Activated T-cell treated with anti-CD3 and anti-CD28 coated beads, Interleukin-2, amount 50 U/mL, for 1 hour (primary cell): Measurements from ENCODE around the gene CROCC.
"Not testable (repeated sequence)": the region's sequence is repeated elsewhere in the genome, so short reads cannot be mapped to it uniquely, and the experiment has no call there.

Source experiments
- DNase-seq: peaks from one replicate; pipeline ENCODE4 v3.0.0-alpha.2; 2020

CROCC gene

GRCh38 chr1:16896316-16897055, 25.2 kb upstream of the CROCC start:
- peak; percentile 71 for DNase-seq

DNA sequence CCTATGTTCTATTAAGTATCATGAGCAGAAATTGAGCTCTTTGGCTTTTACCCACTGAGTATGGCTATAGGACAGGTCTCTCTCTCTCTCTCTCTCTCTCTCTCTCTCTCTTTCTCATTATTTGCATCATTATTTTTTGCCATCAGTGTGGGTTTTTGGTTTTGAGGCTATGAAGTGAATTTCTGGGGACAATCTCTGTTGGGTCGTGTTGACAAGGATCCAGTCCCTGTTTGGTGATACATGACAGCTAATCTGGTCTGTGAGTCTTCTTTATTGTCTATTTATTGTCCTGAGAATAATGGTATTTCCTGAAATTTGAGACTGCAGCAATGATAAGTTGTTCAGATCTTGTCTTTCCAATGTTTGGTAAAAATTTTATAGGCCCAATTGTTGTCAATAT, 24.1 kb upstream of the CROCC start:
- DNase-seq = not testable (repeated sequence)

DNA sequence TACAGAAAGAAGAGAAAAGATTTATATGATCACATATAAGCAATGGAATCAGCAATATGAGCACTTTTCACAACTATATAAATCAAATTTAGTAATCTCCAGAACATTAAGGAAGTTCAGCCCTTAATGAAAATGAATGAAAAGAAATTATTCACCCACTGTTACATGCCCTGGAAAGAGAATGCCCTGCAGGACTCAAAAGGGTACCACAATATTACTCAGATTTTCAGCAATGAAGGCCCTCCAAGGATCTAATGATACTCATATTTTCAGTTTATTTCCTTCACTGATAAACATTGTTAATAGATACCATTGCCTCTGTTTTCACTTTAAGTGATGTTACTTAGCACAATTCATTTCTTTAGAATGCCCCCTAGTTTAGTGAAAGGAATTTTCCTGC, 23.4 kb upstream of the CROCC start:
- DNase-seq = not testable (repeated sequence)

DNA sequence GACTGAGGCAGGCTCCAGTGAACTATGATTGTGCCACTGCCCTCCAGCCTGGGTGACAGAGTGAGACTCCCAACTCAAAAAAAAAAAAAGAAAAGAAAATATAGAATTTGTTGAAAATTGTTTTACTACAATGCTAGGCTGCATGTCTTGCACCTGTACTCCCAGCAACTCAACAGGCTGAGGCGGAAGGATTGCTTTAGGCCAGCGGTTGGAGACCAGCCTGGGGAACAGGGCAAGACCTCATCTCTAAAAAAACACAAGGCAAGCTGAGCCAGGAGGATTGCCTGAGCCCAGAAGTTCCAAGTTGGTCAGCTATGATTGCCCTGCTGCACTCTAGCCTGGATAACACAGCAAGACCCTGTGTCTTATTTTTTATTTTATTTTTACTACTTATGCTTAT, 22.7 kb upstream of the CROCC start:
- DNase-seq = not testable (repeated sequence)

GRCh38 chr1:16900751-16901150, 21.0 kb upstream of the CROCC start:
- no peak for DNase-seq

- DNase-seq = not testable (repeated sequence)
These were observed 20.4 kb upstream of the CROCC start for GRCh38 chr1:16901371-16901770.

DNA sequence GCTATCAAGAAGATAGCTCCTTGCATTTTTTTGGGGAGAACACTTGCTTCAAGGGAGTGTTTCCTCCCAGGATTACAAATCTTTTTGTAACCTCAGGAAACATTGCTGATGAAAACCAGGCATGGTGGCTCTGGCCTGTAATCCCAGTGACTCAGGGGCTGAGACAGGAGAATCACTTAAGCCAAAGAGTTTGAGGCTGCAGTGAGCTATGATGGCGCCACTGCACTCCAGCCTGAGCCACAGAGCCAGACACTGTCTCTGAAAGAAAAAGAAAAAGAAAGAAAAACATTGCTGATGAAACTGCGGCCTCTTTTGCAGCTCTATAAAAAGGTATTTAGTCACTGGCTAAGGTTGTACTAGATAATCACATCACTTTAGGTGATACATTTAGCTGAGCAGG, 18.7 kb upstream of the CROCC start:
- DNase-seq = no peak

- no peak for DNase-seq
These were observed 18.3 kb upstream of the CROCC start for GRCh38 chr1:16903458-16903796.

- peak; percentile 98 for DNase-seq
These were observed 17.1 kb upstream of the CROCC start for GRCh38 chr1:16904560-16905109.

DNA sequence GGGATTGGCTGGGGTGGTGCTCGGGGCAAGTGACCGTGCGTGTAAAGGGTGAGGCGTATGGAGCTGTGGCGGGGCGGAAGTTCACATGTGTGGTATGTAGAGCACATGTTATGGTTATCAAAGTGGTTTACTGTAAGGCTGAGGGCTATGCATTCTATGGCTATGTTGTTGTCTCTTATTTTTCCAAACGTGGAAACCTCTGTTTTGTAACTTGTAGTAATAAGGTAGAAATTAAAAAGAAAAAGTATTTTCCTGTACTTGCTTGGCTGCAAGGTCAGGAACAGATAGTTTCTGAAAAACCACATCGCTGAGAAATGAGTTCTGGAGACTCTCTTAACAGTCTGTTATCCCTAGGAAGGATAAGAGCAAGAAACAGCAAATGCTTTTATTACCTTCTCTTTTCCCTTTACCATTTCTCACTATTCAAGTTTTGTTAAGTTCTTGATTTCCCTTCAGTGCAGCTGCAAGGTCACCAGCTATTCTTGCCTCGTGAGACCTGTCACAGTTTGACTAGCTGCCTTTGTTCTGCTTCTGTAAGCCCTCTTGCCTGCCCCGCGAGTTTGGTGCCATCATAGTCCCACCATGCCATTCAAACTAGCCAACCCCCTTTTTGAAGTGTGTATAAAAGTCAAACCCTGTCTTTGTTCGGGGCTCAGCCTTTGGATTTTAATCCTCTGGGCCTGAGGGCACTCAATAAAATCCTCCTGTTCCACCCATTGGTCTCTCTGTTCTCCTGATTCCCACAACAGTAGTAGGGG, 16.4 kb upstream of the CROCC start:
- DNase-seq = peak; percentile 44

DNA sequence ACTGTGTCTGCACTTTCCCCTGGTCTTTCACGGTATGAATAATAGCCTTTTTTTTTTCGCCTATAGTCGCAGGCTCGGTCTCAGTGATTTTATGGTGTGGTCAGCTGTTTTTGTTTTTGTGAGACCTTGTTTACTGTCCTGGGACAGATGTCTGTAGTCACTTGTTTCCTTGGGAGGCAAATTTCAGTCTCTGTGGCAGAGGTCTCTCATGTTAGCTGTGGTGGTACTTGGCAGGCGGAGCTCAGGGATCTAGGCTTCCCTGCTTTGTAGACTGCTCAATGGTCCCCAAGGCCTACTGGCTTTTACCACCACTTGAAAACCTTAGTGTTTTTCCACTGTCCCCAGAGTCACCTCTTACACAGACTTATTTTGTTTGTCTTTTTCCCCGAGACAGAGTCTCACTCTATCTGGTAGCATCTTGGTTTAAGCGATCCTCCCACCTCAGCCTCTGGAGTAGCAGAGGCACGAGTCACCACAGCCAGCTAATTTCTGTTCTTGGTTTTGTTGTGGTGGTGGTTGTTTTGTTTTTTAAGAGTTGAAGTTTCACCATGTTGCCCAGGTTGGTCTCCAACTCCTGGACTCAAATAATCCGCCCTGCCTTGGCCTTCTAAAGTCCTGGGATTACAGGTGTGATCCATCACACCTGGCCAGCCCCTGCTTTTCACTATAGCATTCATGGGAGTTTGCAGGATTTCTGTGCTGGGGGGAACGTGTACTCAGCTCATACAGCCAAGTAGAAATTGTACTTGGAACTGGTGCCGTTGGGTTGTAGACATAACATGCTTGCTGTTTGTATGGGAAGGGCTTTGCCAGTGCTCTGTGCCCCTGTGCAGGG, 15.6 kb upstream of the CROCC start:
- no peak for DNase-seq

GRCh38 chr1:16906873-16907272, 14.9 kb upstream of the CROCC start:
- no peak for DNase-seq

DNA sequence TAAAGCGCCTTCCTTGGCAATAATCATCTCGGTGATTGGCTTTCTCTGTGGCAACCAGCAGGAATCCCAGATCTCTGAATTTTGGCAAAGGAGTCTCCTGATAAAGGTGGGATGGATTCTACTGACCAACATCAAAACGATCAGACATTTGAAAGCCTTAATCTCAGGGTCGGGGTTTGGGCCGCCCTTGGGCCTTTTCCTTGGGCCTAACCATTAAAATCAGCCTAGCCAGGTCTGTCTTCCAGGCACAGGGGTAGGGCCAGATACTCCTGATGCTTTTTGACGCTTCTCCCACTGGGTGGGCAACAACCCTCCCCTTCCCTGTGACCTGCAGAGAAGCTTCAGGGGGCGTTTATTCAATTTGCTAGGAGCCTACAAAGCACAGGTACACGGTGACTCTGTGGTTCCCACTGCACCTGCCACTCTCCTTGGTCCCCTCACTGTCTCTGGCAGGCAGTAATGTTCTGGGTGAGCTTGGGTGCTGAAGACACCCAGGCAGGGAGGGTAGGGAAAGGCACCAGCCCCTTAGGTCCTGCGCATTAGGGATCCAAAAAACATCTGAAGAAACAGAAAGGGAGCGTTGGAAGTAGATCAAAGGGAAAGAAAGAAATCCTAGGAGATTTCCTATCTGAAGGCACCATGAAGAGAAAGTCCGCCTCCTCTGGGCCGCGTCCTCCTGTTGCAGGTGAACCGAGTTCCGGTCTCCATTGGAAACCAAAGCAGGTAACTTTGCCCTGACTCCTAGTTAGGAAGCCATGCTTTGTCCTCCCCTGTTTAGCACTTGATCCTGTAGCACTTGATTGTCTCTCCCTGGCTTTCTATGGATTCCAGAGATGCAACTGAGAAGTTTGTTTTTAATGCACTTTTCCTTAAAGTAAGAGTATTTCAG, 13.6 kb upstream of the CROCC start:
- DNase-seq = no peak

GRCh38 chr1:16911851-16912721, 9.6 kb upstream of the CROCC start:
- DNase-seq = not testable (repeated sequence)

DNA sequence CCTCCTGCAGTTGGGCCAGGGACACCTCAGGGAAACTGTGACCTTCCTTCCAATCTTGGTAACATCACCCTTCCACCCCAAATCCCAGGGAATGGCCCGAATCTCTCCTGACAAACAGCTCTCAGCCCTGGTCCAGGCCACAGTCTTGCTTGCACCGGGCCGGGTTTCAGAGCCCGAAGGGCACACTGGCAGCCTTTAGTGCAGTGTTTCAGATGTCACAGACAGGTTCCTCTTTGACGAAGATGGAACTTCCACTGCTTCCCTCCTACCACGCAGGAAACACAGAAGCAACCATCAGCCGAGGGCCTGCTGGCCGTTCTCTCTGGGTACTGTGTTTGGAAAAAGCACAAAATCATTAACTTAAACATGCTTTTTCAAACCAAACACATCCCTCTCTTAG, 9.0 kb upstream of the CROCC start:
- not testable (repeated sequence) for DNase-seq

DNA sequence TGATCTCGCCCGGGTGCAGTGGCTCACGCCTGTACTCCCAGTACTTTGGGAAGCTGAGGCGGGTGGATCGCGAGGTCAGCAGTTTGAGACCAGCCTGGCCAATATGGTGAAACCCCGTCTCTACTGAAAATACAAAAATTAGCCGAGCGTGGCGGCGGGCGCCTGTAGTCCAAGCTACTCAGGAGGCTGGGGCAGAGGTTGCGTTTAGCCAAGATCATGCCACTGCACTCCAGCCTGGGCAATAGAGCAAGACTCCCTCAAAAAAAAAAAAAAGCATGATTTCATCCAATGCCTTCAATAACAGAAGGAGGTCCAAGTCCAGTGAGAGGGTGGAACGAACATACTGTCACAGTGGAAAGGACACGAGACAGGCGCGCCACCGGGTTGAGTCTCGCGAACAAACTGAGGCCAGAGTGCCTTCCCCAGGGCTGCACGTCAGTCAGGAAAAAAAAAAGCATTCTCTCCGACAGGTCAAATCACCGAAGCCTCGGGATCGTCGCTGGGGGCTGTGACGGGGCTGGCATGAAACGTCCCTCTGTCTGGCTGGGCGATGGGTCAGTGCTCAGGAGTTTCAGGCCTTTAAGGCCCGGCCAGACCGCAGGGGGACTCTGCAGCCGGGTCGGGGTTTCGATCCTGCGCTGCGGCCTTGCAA, 8.4 kb upstream of the CROCC start:
- DNase-seq = no peak

DNA sequence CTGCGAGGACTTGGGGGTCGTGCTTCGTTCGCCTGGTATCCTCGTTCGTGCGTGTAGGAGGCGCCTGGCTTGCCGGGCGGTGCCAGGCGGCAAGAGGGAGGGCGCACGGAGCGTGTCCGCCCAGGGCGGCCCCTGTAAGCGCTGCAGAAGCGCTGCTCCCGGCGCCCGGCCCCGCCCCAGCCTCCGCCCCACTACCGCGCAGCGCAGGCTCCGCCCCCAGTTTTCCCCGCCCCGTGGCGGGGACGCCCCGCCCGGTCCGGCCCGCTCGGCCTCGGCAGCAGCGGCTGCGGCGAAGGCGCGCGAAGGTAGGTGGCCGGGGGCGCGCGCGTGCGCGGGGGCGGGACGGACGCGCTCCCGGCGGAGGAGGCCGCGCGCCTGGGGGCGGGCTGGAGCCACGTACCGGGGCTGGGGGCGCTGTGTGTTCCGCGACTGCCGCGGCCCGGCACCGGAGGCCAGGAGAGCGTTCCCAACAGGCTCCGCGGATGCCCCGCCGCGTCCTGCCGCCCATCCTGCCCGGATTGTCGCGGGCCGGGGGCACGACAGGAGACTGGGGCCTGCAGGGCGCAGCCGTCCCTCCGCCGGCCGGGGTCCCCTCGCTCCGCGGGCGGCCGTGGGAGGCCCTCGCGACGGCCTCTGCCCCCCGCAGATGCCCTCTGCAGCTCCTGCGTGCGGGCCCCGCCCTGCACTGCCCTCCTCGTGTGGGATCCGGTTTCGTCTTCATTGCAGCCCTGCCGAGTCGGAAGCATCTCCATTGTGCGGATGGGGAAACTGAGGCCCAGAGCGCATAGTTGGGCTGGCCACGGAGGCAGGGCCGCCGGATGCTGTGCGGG, 7.7 kb upstream of the CROCC start:
- peak; percentile 98 for DNase-seq

GRCh38 chr1:16914928-16915626, 6.7 kb upstream of the CROCC start:
- not testable (repeated sequence) for DNase-seq

- peak; percentile 17 for DNase-seq
These were observed 6.1 kb upstream of the CROCC start for GRCh38 chr1:16915627-16915973.
